ENCODE measurements around the gene ALK.

DNA sequence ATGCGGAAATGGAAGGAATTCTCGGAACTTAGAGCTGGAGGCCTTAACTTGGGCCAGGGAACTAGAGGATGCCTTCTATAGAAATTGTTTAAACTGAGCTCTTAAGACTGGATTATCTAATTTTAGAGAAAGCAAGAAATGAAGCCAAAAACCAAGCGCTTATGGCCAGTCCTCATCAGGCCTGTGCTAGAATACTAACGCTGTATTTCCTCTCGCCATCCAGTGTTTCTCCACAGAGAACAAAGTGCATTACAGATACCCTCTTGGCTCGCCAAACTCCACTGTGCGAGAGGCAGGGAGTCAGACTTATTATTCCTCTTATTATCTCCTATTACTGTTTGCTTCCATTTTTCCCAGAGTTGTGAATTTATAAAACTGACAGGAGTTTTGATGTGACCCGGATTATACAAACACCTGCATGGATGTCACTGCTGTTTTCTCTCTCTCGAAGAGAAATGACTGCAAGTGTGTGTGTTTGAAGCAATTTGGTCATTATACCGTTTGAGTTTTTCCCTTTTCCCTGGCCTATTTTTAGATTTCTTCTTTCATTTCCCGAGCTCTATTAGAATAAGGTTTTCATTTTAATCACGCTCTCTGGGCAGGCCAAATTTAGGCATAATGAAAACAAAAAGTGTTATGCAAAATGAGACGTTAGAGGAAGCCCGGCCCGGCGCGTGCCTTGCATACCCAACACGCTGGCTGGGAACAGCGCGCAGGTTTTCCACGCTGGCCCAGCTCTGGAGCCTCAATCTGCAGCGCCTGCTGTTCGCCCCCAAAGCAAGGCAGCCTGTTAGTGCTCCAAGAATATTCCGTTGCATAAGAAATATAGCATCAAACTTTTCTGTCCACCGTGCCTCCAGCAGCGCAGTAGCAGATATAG, 103.3 kb downstream of the ALK start:
- no peak for TF ChIP-seq CTCF (IDR thresholded peaks at IDR 0.05)
- TF ChIP-seq POLR2AphosphoS5 (IDR thresholded peaks at IDR 0.05), result peak; percentile 33 to 66

All from esophagus muscularis mucosa (tissue), 3 donors.